Activated naive CD4-positive, alpha-beta T cell treated with anti-CD3 and anti-CD28 coated beads, Interleukin-2, amount 10 ng/mL, durations not matched to agents 7 days and 5 days (primary cell): ENCODE results near the gene TMCC2.

Source experiments
- CTCF ChIA-PET: fragments of 350-600 bp; sonication (Branson Sonifier 250); formaldehyde crosslinking; loops from one replicate; lab custom pipeline; 2021; ENCODE audit warnings: antibody characterized with exemption; lab: Charles Lee
- DNase-seq: peaks from one replicate; pipeline ENCODE4 v3.0.0-alpha.2; 2020
- H3K27ac Mint-ChIP-seq: one replicate; pipeline ENCODE4 v1.8.0; 2021; ENCODE audit warnings: mild to moderate bottlenecking, moderate library complexity, mixed read lengths
- H3K27me3 Mint-ChIP-seq: one replicate; pipeline ENCODE4 v1.8.0; 2021; ENCODE audit warnings: mild to moderate bottlenecking, mixed read lengths
- H3K36me3 Mint-ChIP-seq: one replicate; pipeline ENCODE4 v1.8.0; 2021; ENCODE audit warnings: mixed read lengths
- H3K4me1 Mint-ChIP-seq: one replicate; pipeline ENCODE4 v1.8.0; 2021; ENCODE audit warnings: mixed read lengths
- H3K4me3 Mint-ChIP-seq: one replicate; pipeline ENCODE4 v1.8.0; 2021; ENCODE audit warnings: mild to moderate bottlenecking, moderate library complexity, mixed read lengths
- H3K9me3 Mint-ChIP-seq: one replicate; pipeline ENCODE4 v1.8.0; 2021; ENCODE audit warnings: mixed read lengths

TMCC2 gene

GRCh38 chr1:205199090-205199930 lies 28.4 kb upstream of the TMCC2 start:
- peaks cover 41% of the 10 kb centered on the region for H3K4me1 Mint-ChIP-seq
- H3K9me3 Mint-ChIP-seq: no peaks in the 10 kb centered on the region
- peak; percentile 31 for DNase-seq
- CTCF ChIA-PET: interaction anchor here (0.6 to 2.4 kb wide), 18 partner anchors 11 to 210 kb away, joined by 3 to 12 read pairs (median 4); partner anchors contain the start of genes RBBP5 and TMCC2
- H3K36me3 Mint-ChIP-seq: peaks cover 10% of the 10 kb centered on the region
- peak overlapping the region; percentile 1 for H3K4me3 Mint-ChIP-seq
- H3K27me3 Mint-ChIP-seq: no peaks in the 10 kb centered on the region
- no peak overlapping the region for H3K27ac Mint-ChIP-seq

- Mint-ChIP-seq H3K4me3 (peak overlapping the region; percentile 1), H3K4me1 (peaks cover 44% of the 10 kb centered on the region)
- no peak for DNase-seq
Measured at GRCh38 chr1:205199931-205200299, 27.8 kb upstream of the TMCC2 start.

GRCh38 chr1:205204552-205204951 lies 23.2 kb upstream of the TMCC2 start:
- DNase-seq: no peak
- Mint-ChIP-seq H3K9me3 (no peaks in the 10 kb centered on the region), H3K27ac (no peak overlapping the region), H3K36me3 (peaks cover 2% of the 10 kb centered on the region), H3K4me1 (peaks cover 41% of the 10 kb centered on the region), H3K4me3 (no peak overlapping the region), H3K27me3 (no peaks in the 10 kb centered on the region)
- CTCF ChIA-PET: interaction anchor here (0.9 kb wide), 1 partner anchor 29 kb away, joined by 5 read pairs; no protein-coding TSS in a partner anchor

More at GRCh38 chr1:205199931-205200299, 27.8 kb upstream of the TMCC2 start:
- no peak overlapping the region for H3K27ac Mint-ChIP-seq
- CTCF ChIA-PET: interaction anchor here (0.6 to 2.4 kb wide), 16 partner anchors 11 to 211 kb away, joined by 3 to 12 read pairs (median 4); partner anchors contain the start of gene RBBP5
- H3K36me3 Mint-ChIP-seq: peaks cover 10% of the 10 kb centered on the region
- no peaks in the 10 kb centered on the region for H3K27me3 Mint-ChIP-seq
- H3K9me3 Mint-ChIP-seq: no peaks in the 10 kb centered on the region

- DNase-seq: no peak
- CTCF ChIA-PET: interaction anchor here (0.9 kb wide), 1 partner anchor 29 kb away, joined by 5 read pairs; no protein-coding TSS in a partner anchor
- Mint-ChIP-seq H3K27me3 (no peaks in the 10 kb centered on the region), H3K9me3 (no peaks in the 10 kb centered on the region), H3K4me3 (no peak overlapping the region), H3K4me1 (peaks cover 41% of the 10 kb centered on the region), H3K27ac (no peak overlapping the region), H3K36me3 (peaks cover 2% of the 10 kb centered on the region)
Measured at GRCh38 chr1:205205055-205205454, 22.7 kb upstream of the TMCC2 start.

GRCh38 chr1:205208811-205209210 lies 18.9 kb upstream of the TMCC2 start:
- CTCF ChIA-PET: no interaction called here
- H3K36me3 Mint-ChIP-seq: peaks cover 1% of the 10 kb centered on the region
- H3K27ac Mint-ChIP-seq: no peak overlapping the region
- H3K4me1 Mint-ChIP-seq: peaks cover 44% of the 10 kb centered on the region
- no peaks in the 10 kb centered on the region for H3K9me3 Mint-ChIP-seq
- H3K27me3 Mint-ChIP-seq: peaks cover 10% of the 10 kb centered on the region
- DNase-seq: no peak
- H3K4me3 Mint-ChIP-seq: no peak overlapping the region

GRCh38 chr1:205210756-205211168 lies 17.0 kb upstream of the TMCC2 start:
- peak overlapping the region; percentile 92 for H3K4me3 Mint-ChIP-seq
- no peaks in the 10 kb centered on the region for H3K9me3 Mint-ChIP-seq
- DNase-seq: no peak
- CTCF ChIA-PET: interaction anchor here (1.2 to 1.4 kb wide), 2 partner anchors 11 to 89 kb away, joined by 4 read pairs; partner anchors contain the start of gene RBBP5
- H3K36me3 Mint-ChIP-seq: peaks cover 1% of the 10 kb centered on the region
- peaks cover 48% of the 10 kb centered on the region for H3K4me1 Mint-ChIP-seq
- H3K27me3 Mint-ChIP-seq: peaks cover 10% of the 10 kb centered on the region
- peak overlapping the region; percentile 91 for H3K27ac Mint-ChIP-seq

GRCh38 chr1:205211169-205211838 lies 16.4 kb upstream of the TMCC2 start, which contains the start of gene DSTYK:
TSS of gene DSTYK (minus strand) at chr1:205211702. CDS start at chr1:205211535, 167 bp downstream.
- CTCF ChIA-PET: interaction anchor here (1.2 to 1.4 kb wide), 2 partner anchors 12 to 90 kb away, joined by 4 read pairs; partner anchors contain the start of gene RBBP5
- H3K27ac Mint-ChIP-seq: peak within 1 kb of the TSS; percentile 93
- peaks cover 10% of the 10 kb centered on the region for H3K27me3 Mint-ChIP-seq
- H3K4me3 Mint-ChIP-seq: peak within 1 kb of the TSS; percentile 92
- peaks cover 1% of the 10 kb centered on the region for H3K36me3 Mint-ChIP-seq
- peak; percentile 94 for DNase-seq
- H3K4me1 Mint-ChIP-seq: peaks cover 48% of the 10 kb centered on the region
- H3K9me3 Mint-ChIP-seq: no peaks in the 10 kb centered on the region

GRCh38 chr1:205211839-205212536 lies 15.8 kb upstream of the TMCC2 start:
- DNase-seq: no peak
- CTCF ChIA-PET: interaction anchor here (1.5 kb wide), 1 partner anchor 71 kb away, joined by 4 read pairs; no protein-coding TSS in a partner anchor
- Mint-ChIP-seq H3K4me3 (peak overlapping the region; percentile 92), H3K27ac (peak overlapping the region; percentile 93), H3K9me3 (no peaks in the 10 kb centered on the region), H3K36me3 (peaks cover 1% of the 10 kb centered on the region), H3K4me1 (peaks cover 48% of the 10 kb centered on the region), H3K27me3 (peaks cover 10% of the 10 kb centered on the region)

- Mint-ChIP-seq H3K27me3 (peaks cover 20% of the 10 kb centered on the region), H3K4me3 (no peak overlapping the region), H3K9me3 (no peaks in the 10 kb centered on the region), H3K36me3 (peaks cover 1% of the 10 kb centered on the region), H3K27ac (peak overlapping the region; percentile 46), H3K4me1 (peaks cover 37% of the 10 kb centered on the region)
- no peak for DNase-seq
- CTCF ChIA-PET: interaction anchor here (0.9 kb wide), 1 partner anchor 16 kb away, joined by 3 read pairs; no protein-coding TSS in a partner anchor
Measured at GRCh38 chr1:205214756-205215155, 13.0 kb upstream of the TMCC2 start.

- CTCF ChIA-PET: no interaction called here
- Mint-ChIP-seq H3K4me1 (peaks cover 26% of the 10 kb centered on the region), H3K27ac (no peak overlapping the region), H3K9me3 (no peaks in the 10 kb centered on the region), H3K4me3 (no peak overlapping the region), H3K36me3 (no peaks in the 10 kb centered on the region), H3K27me3 (peaks cover 12% of the 10 kb centered on the region)
- no peak for DNase-seq
Measured at GRCh38 chr1:205216588-205216987, 11.2 kb upstream of the TMCC2 start.

GRCh38 chr1:205217418-205217817 lies 10.3 kb upstream of the TMCC2 start:
- H3K9me3 Mint-ChIP-seq: no peaks in the 10 kb centered on the region
- H3K27ac Mint-ChIP-seq: no peak overlapping the region
- CTCF ChIA-PET: interaction anchor here (1.3 kb wide), 1 partner anchor 9 kb away, joined by 5 read pairs; no protein-coding TSS in a partner anchor

GRCh38 chr1:205220421-205220820 lies 7.3 kb upstream of the TMCC2 start:
- Mint-ChIP-seq H3K27me3 (peaks cover 30% of the 10 kb centered on the region), H3K27ac (no peak overlapping the region), H3K36me3 (no peaks in the 10 kb centered on the region), H3K9me3 (no peaks in the 10 kb centered on the region), H3K4me1 (peaks cover 4% of the 10 kb centered on the region), H3K4me3 (no peak overlapping the region)
- CTCF ChIA-PET: interaction anchor here (1.2 to 1.6 kb wide), 2 partner anchors 8 to 36 kb away, joined by 5 to 7 read pairs; partner anchors contain the start of gene TMCC2
- DNase-seq: no peak

More at GRCh38 chr1:205217418-205217817, 10.3 kb upstream of the TMCC2 start:
- no peak for DNase-seq
- no peaks in the 10 kb centered on the region for H3K36me3 Mint-ChIP-seq
- no peak overlapping the region for H3K4me3 Mint-ChIP-seq
- peaks cover 14% of the 10 kb centered on the region for H3K27me3 Mint-ChIP-seq
- peaks cover 17% of the 10 kb centered on the region for H3K4me1 Mint-ChIP-seq

GRCh38 chr1:205224736-205225135 lies 3.0 kb upstream of the TMCC2 start:
- CTCF ChIA-PET: interaction anchor here (0.7 to 1.3 kb wide), 2 partner anchors 31 to 300 kb away, joined by 3 to 5 read pairs; no protein-coding TSS in a partner anchor
- H3K27ac Mint-ChIP-seq: no peak overlapping the region
- H3K27me3 Mint-ChIP-seq: peaks cover 55% of the 10 kb centered on the region
- no peaks in the 10 kb centered on the region for H3K36me3 Mint-ChIP-seq
- peaks cover 18% of the 10 kb centered on the region for H3K4me1 Mint-ChIP-seq
- H3K4me3 Mint-ChIP-seq: no peak overlapping the region
- H3K9me3 Mint-ChIP-seq: no peaks in the 10 kb centered on the region
- no peak for DNase-seq
